NCI-H1417 treated with DMSO at 0.1 percent for 48 hours (cell line): ENCODE results near the gene CRYBG2.
"Not testable (repeated sequence)": the region's sequence is repeated elsewhere in the genome, so short reads cannot be mapped to it uniquely, and the experiment has no call there.

Experiments used
- DNase-seq: peaks from one replicate; lab custom pipeline; 2025; lab: John Stamatoyannopoulos, UW

Gene CRYBG2

GRCh38 chr1:26295194-26296138 is 58.5 kb downstream of the CRYBG2 start:
- no peak for DNase-seq

- DNase-seq, result no peak
These were observed 59.9 kb downstream of the CRYBG2 start for GRCh38 chr1:26293911-26294463.

GRCh38 chr1:26292735-26293134 is 61.2 kb downstream of the CRYBG2 start:
- not testable (repeated sequence) for DNase-seq

GRCh38 chr1:26291939-26292338 is 62.0 kb downstream of the CRYBG2 start:
- no peak for DNase-seq

- DNase-seq, result no peak
These were observed 62.5 kb downstream of the CRYBG2 start for GRCh38 chr1:26291433-26291832.

GRCh38 chr1:26290882-26291261 is 63.1 kb downstream of the CRYBG2 start:
- no peak for DNase-seq

- no peak for DNase-seq
These were observed 63.6 kb downstream of the CRYBG2 start for GRCh38 chr1:26290122-26290881.

GRCh38 chr1:26289158-26290059 is 64.5 kb downstream of the CRYBG2 start:
- DNase-seq, result no peak

- DNase-seq, result no peak
These were observed 65.5 kb downstream of the CRYBG2 start for GRCh38 chr1:26288311-26288941.

- DNase-seq, result no peak
These were observed 66.1 kb downstream of the CRYBG2 start for GRCh38 chr1:26287811-26288210.

GRCh38 chr1:26287033-26287711 is 66.8 kb downstream of the CRYBG2 start:
- DNase-seq, result no peak

GRCh38 chr1:26286064-26286416 is 67.9 kb downstream of the CRYBG2 start:
- no peak for DNase-seq

GRCh38 chr1:26285366-26286063 is 68.4 kb downstream of the CRYBG2 start:
- DNase-seq, result no peak

- no peak for DNase-seq
These were observed 69.2 kb downstream of the CRYBG2 start for GRCh38 chr1:26284597-26285347.

- DNase-seq, result no peak
These were observed 69.9 kb downstream of the CRYBG2 start for GRCh38 chr1:26283871-26284596.

GRCh38 chr1:26283279-26283853 is 70.6 kb downstream of the CRYBG2 start:
- no peak for DNase-seq

GRCh38 chr1:26282401-26282918 is 71.5 kb downstream of the CRYBG2 start:
- no peak for DNase-seq

GRCh38 chr1:26281971-26282370 is 72.0 kb downstream of the CRYBG2 start:
- no peak for DNase-seq
